ENCODE data around the gene PLD4. TPM values are rescaled to one million over a fixed set of nuclear protein-coding genes. Genes with fewer than 3 reads are reported as not detected.

Gene PLD4
- total RNA-seq, 4 donors from 2014 or later = under 0.01 to 0.37 (median 0.16) TPM; not detected in 1

DNA sequence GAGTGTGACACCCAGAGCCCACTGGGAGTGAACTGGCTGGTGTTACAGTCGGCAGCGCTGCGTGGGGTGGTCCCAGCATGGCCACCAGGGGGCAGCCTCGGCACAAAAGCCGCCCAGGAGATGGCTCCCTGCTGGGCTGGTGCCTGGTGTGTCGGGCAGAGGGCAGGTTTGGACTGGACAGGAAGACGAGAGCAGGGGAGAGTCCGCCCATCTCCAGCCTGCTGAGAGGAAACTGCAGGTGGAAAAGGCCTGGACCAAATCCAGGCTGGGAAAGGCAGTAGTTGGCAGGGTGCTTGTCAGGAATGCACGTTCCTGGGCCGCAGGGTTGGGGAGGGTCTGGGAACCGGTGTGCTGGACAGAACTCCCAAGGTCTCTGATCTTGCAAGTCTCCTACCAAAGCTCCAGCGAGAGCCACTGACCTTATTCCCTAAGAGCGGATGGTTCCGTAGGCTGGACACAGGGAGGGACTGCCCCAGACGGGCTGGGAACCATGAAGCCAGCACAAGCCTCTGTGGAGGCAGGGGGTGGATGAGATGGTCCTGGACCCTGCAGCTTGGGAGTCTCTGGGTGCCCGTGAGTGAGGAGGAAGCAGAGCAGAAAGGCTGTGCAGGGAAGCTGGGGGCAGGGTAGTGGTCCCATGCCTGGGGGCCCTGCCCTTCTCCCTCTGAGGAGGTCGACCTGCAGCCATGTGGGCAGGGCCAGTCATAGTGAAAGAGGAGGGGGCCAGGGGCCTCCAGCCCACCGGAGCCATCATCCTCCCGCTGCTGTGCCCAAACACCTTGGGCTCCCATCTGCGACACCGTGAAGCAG is 51.7 kb downstream of the PLD4 start:
- ATAC-seq (ENCODE audit: low FRiP score) = peak; percentile 30
- TF ChIP-seq, protein P1, sequence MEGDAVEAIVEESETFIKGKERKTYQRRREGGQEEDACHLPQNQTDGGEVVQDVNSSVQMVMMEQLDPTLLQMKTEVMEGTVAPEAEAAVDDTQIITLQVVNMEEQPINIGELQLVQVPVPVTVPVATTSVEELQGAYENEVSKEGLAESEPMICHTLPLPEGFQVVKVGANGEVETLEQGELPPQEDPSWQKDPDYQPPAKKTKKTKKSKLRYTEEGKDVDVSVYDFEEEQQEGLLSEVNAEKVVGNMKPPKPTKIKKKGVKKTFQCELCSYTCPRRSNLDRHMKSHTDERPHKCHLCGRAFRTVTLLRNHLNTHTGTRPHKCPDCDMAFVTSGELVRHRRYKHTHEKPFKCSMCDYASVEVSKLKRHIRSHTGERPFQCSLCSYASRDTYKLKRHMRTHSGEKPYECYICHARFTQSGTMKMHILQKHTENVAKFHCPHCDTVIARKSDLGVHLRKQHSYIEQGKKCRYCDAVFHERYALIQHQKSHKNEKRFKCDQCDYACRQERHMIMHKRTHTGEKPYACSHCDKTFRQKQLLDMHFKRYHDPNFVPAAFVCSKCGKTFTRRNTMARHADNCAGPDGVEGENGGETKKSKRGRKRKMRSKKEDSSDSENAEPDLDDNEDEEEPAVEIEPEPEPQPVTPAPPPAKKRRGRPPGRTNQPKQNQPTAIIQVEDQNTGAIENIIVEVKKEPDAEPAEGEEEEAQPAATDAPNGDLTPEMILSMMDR (IDR thresholded peaks at IDR 0.05) = peak in 2 of 3 donors; percentile 68 to 83
- DNase-seq (ENCODE audit: low spot score) = peak; percentile 75

DNA sequence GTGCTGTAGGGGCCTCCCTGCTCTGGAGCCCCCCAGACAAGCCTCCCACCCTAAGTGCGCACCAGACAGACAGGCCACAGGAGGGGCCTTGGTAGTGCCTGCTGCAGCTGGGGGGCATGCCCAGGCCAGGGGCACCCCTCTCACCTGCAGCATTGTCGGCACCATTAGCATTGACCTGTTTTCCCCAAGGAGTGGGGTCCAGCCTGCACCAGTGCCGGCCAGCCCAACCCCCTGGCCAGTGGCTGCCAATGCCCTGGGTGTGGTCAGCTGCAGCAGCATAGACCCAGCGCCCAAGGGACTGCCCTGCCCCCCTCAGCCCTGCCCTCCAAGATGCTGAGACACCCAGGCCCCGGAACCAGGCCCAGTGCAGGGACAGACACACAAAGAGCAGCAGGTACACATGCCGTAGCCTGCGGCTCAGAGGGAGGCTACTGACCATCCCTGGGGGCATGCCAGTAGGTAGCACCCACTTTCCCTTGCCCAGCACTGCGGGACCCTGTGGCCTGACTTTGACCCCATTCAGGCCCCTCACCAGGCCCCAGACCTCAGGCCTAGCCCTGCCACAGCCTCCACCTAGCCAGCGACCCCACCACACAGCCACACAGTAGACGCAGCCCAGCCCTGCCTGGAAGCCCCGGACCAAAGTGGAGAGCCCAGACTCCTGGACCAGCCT is 52.5 kb downstream of the PLD4 start:
- ATAC-seq (ENCODE audit: low FRiP score) (no peak), DNase-seq (ENCODE audit: low spot score) (no peak)
- TF ChIP-seq, protein P1 (IDR thresholded peaks at IDR 0.05) = no peak

DNA sequence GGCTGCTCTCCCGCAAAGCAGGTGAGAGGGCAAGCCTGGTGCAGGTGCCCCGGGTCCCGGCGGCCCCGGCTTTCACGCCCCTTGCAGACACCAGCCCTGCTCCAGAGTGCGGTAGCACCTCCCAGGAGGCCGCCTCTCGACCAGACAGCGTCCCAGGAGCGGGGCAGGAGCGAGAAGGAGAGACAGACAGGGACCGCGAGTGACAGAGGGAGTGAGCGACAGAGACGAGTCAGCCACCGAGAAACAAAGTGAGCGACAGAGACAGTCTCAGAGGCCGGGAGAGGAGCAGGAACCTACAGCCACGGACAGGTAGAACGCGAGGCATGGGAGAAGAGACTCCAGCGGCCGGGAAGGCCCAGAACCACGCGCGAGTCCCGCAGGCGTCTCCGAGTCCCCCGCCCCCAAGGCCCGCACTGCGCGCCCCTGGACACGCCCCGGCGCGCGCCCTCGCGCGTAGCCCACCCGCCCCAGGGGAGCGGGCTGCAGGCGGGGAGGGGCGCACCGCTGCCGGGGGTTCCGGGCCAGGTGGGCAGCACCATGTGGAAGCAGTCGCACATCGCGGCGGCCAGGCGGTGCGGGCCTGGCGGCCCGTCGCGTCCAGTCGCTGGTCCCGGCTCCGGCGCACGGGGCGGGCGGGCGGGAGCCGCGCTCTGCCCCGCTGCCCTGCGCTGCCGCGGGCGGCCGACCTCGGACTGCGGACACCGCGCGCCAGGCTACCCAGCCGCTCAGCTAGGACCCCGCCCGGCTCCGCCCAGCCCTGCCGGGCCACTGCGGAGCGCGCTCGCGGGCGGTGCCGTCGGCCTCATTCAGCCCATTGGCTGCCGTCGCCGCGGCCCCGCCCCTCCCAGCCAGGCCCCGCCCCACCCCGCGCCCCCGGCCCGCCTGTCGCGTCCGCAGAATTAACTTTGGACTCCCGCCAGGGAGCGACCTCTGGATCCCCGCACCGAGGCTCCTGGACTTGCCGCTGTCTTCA is 53.3 kb downstream of the PLD4 start, which contains the start of gene AHNAK2:
AHNAK2 (minus strand) TSS at position 694 of the 973 bp plus-strand sequence; CDS start at position 557, 137 bp downstream.
- DNase-seq (ENCODE audit: low spot score) (no peak), ATAC-seq (ENCODE audit: low FRiP score) (peak; percentile 66)
- TF ChIP-seq, protein P1 (IDR thresholded peaks at IDR 0.05) = no peak

DNA sequence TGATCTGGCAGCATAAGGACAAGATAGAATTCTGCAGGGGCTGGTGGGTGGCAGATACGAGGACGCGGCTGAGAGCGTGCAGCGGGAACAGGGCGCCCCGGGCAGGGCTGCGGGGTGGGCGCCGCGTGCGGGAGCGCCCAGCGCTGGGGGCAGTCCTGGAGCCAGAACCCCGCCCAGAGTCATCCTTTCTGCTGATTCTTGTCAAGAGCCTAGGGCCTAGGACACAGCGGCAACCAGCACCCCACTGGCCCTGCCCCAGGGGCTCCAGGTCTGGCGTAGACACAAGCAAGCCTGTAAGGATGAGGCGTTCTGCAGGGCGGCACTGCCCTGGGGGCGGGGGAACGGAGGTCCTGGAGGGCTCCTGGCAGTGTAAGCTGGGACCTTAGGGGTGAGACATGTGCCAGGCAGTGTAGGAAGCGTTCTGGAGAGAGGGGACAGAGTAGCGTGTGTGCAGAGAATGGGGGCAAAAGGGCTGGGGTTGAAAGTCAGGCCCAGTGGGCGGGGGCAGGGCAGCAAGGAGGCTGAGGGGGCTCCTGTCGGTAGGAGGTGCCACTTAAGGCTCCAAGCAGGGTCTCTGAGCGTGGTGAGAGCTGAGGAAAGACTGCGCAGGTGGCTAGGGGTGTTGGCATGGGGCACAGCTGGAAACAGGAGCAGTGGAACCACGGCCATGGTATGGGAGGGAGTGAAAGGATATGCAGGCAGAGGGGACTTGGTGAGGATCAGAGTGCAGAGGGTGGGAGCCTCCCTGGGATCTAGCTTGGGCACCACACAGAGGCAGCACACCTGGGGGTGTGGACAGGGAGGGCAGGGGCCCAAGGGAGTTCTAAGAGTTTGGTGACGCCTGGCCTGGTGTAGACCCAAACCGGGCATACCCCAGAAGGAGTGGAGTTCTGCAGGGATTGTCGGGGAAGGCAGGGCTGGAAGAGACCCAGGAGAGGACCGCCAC is 54.3 kb downstream of the PLD4 start:
- DNase-seq (ENCODE audit: low spot score) = no peak
- TF ChIP-seq, protein P1 (IDR thresholded peaks at IDR 0.05) = no peak
- ATAC-seq (ENCODE audit: low FRiP score) = no peak

DNA sequence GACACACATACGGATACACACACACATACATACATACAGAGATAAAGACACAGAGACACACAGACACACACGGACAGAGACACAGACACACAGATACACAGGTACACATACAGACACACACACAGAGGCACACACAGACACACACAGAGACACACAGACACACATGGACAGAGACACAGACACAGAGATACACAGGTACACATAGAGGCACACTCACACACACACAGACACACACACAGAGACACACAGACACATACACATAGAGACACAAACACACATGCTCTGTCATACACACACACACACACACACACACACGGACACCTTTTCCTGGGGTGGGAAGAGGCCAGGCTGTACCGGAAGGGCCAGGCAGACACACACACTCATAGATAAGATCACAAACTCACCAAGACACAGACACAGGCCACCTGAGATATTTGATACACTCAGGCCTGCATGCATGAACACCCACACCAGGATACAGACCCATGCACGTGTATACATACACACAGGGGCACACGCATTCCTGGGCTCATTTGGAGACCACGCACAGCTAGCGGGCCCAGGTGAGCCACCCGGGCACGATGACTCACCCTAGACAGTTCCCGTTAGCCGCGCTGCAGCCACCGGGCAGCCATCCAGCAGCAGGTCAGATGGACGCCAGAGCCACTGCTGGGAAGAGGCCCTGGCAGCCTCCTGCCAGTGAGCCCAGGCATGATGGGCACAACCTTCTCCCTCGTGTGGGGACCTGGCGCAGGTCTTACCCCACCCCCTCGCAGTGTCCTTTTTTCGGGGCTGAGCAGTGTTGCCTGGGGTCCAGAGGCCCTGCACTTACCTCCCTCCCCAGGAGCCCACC is 55.3 kb downstream of the PLD4 start:
- no peak for DNase-seq (ENCODE audit: low spot score)
- TF ChIP-seq, protein P1 (IDR thresholded peaks at IDR 0.05) = no peak
- peak; percentile 37 for ATAC-seq (ENCODE audit: low FRiP score)

Measured in omental fat pad (tissue), 4 donors.